Retinal pigment epithelial cell (primary cell): Measurements from ENCODE around the gene GM2A.

Experiments used
- DNase-seq: peaks from one replicate; pipeline ENCODE4 v3.0.0-alpha.2; 2010; ENCODE audit warnings: low read depth
- H3K4me3 ChIP-seq: 2 replicates; pipeline ENCODE4 v1.5.1; 2011; ENCODE audit warnings: mild to moderate bottlenecking, low read length, control low read depth, moderate library complexity
- CTCF ChIP-seq: conservative IDR thresholded peaks from 2 replicates; pipeline ENCODE4 v1.5.1; 2011; ENCODE audit warnings: low read depth, low read length, control low read depth, inconsistent platforms

Gene GM2A

GRCh38 chr5:151313357-151313756, 60.4 kb downstream of the GM2A start:
- DNase-seq, result no peak
- TF ChIP-seq CTCF, result no peak
- H3K4me3 ChIP-seq, result no peak overlapping the region

- DNase-seq, result peak; percentile 32
- peak; percentile 99 for TF ChIP-seq CTCF
- no peak overlapping the region for H3K4me3 ChIP-seq
Observed at GRCh38 chr5:151315998-151316597, 63.1 kb downstream of the GM2A start.

- no peak for DNase-seq
- H3K4me3 ChIP-seq, result no peak overlapping the region
- TF ChIP-seq CTCF, result no peak
Observed at GRCh38 chr5:151317871-151318270, 64.9 kb downstream of the GM2A start.

GRCh38 chr5:151318850-151319732, 66.1 kb downstream of the GM2A start:
- peak; percentile 33 for TF ChIP-seq CTCF
- no peak for DNase-seq
- no peak overlapping the region for H3K4me3 ChIP-seq
